Measurements from ENCODE around the gene NELL1. TPM values are rescaled to one million over a fixed set of nuclear protein-coding genes. Genes with fewer than 3 reads are reported as not detected.

The NELL1 gene
- total RNA-seq, 1 experiment from 2014 or later: 0.22 TPM

GRCh38 chr11:20638074-20638473, 31.3 kb upstream of the NELL1 start:
- Mint-ChIP-seq H3K4me1 (peaks cover 8 to 12% of the 10 kb centered on the region in 2 experiments), H3K27ac (no peak overlapping the region), H3K9me3 (peaks cover 0 to 2% of the 10 kb centered on the region in 2 experiments; a peak in 2 of 5 replicates), H3K27me3 (ENCODE audit: low read depth) (no peaks in the 10 kb centered on the region; the same call in 1 of the 2 replicates), H3K36me3 (ENCODE audit: insufficient read depth in 1 of 3, low read depth in 3 of 3) (no peaks in the 10 kb centered on the region), H3K4me3 (no peak overlapping the region)
- no peak overlapping the region for H3K18ac ChIP-seq (ENCODE audit: insufficient read length, low read depth, low read length)
- no peaks in the 10 kb centered on the region for H3K9me3 ChIP-seq (ENCODE audit: control insufficient read depth, low read depth, low read length)
- no peak overlapping the region for H4K8ac ChIP-seq (replicated peaks; ENCODE audit: insufficient read length, low read depth, low read length)
- peaks cover 2% of the 10 kb centered on the region; the same call in 1 of the 2 replicates for H3K4me1 ChIP-seq (ENCODE audit: insufficient read depth, low read length)
- H2BK15ac ChIP-seq (ENCODE audit: low read depth, low read length): no peak overlapping the region
- H2BK20ac ChIP-seq (ENCODE audit: low read depth, low read length, poor library complexity, severe bottlenecking): no peak overlapping the region
- H3K14ac ChIP-seq (ENCODE audit: insufficient read depth, low read length): no peak overlapping the region
- TF ChIP-seq CTCF (conservative IDR thresholded peaks at IDR 0.05): no peak
- H2BK5ac ChIP-seq (ENCODE audit: insufficient read length, low read length): no peak overlapping the region
- no peak overlapping the region for H2AK5ac ChIP-seq (ENCODE audit: insufficient read length, low read length)
- H3K9ac ChIP-seq (ENCODE audit: extremely low read depth, insufficient read length, low read length): no peak overlapping the region
- no peak overlapping the region for H4K91ac ChIP-seq (ENCODE audit: insufficient read length, low read depth, low read length)
- WGBS (ENCODE audit: extremely low coverage, insufficient read length, low lambda C conversion rate): no CpG with 5 or more reads among the region's 7 CpGs
- H4K20me1 ChIP-seq (ENCODE audit: control insufficient read depth, insufficient read depth, insufficient read length): no peaks in the 10 kb centered on the region
- H3K4me2 ChIP-seq (ENCODE audit: insufficient read depth, insufficient read length, low read length): no peak overlapping the region
- H3K27me3 ChIP-seq (ENCODE audit: insufficient read depth, low read length): no peaks in the 10 kb centered on the region; the same call in 1 of the 2 replicates
- no peaks in the 10 kb centered on the region for H3K79me1 ChIP-seq (ENCODE audit: insufficient read depth, low read depth, low read length, poor library complexity, severe bottlenecking)
- H3K56ac ChIP-seq (ENCODE audit: insufficient read length, low read depth, low read length): no peak overlapping the region
- H2BK120ac ChIP-seq (ENCODE audit: low read depth, low read length, poor library complexity, severe bottlenecking): no peak overlapping the region
- H3T11ph ChIP-seq (ENCODE audit: low read length): no peak overlapping the region
- H2AFZ ChIP-seq (ENCODE audit: low read length): no peak overlapping the region
- no peak overlapping the region for H3K4ac ChIP-seq (ENCODE audit: low read depth, low read length)
- no peak for DNase-seq
- no peaks in the 10 kb centered on the region for H3K79me2 ChIP-seq (ENCODE audit: insufficient read depth, low read length)
- H3K27ac ChIP-seq (ENCODE audit: insufficient read length, low read depth, low read length): no peak overlapping the region
- H3K23me2 ChIP-seq (ENCODE audit: insufficient read length, low read depth, low read length, poor library complexity, severe bottlenecking): no peaks in the 10 kb centered on the region
- H3K23ac ChIP-seq (ENCODE audit: insufficient read length, low read depth, low read length): no peak overlapping the region
- no peak overlapping the region for H4K5ac ChIP-seq (ENCODE audit: insufficient read length, low read depth, low read length)
- H2BK12ac ChIP-seq (ENCODE audit: insufficient read length, low read depth, low read length): no peak overlapping the region

Measured in H9 (cell line).